Muscle of back (tissue), 10 donors: ENCODE results near the gene SCOC. TPM values are rescaled to one million over a fixed set of nuclear protein-coding genes. Genes with fewer than 3 reads are reported as not detected.

Source experiments
- polyA plus RNA-seq, 10 donors: library from polyadenylated mRNA; unstranded; fragments of 120-200 nt; gene quantifications; one replicate each; pipeline ENCODE4 v1.2.1, GENCODE V29; 2013; ENCODE audit not compliant: insufficient read length in 10 of 10

The SCOC gene
- polyA plus RNA-seq, 10 donors = 43.5 to 55.7 (median 50.3) TPM

Other genes with a start within 250 kb of the SCOC start
- gene MAML3, start 219.5 kb upstream of the SCOC start, polyA plus RNA-seq = 1 to 10 TPM; 3.3 to 6.1 (median 4.2) TPM
- gene CLGN, start 54.0 kb downstream of the SCOC start, polyA plus RNA-seq = 1 to 10 TPM; 1.3 to 3.2 (median 2.4) TPM
- not detected for gene MGAT4D, start 124.6 kb downstream of the SCOC start, polyA plus RNA-seq
- gene ELMOD2, start 150.5 kb downstream of the SCOC start, polyA plus RNA-seq = 10 to 100 TPM; 17.8 to 29.1 (median 24.0) TPM
- gene UCP1, start 195.3 kb downstream of the SCOC start, polyA plus RNA-seq = under 1 TPM in 1 of 10 donors, not detected in 9; 0.26 TPM